Measurements from ENCODE around the gene ATP1B3.

- TF ChIP-seq RAD21 (IDR thresholded peaks at IDR 0.05; ENCODE audit: low read length) = no peak
- no peak for TF ChIP-seq CTCF (IDR thresholded peaks at IDR 0.05)
- TF ChIP-seq USF1 (IDR thresholded peaks at IDR 0.05; ENCODE audit: borderline replicate concordance, low read depth) = no peak
These were observed 22.7 kb upstream of the ATP1B3 start for GRCh38 chr3:141853629-141854168.

All from SK-N-SH (cell line).